Measurements from ENCODE around the gene TLR1.

Gene TLR1

DNA sequence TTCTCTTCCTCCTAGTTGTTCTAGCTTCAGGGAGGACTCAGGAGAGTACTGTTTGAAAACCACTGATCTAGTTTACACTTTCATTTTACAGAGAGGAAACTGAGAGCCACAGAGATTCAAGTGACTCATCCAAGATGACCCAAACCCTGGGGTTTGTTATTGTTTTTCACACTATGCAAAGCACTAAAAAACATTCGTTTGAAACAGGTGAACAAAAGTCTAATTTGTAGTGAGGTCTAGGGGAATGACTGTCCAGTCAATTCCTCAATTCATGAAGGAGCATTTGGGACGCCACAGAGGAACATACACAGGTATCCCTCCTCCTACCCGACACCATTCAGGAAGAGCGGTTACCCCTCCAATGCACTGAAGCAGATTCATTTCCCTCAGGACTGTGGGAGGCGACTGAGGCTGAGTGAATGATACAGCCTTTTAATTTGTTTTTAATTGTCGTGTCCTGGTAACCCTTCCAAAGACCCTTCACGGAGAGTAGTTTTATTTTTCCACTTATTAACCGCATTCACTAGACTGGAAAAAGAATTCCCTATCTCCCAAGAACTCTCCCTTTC is 52.1 kb downstream of the TLR1 start:
- TF ChIP-seq, protein P1, sequence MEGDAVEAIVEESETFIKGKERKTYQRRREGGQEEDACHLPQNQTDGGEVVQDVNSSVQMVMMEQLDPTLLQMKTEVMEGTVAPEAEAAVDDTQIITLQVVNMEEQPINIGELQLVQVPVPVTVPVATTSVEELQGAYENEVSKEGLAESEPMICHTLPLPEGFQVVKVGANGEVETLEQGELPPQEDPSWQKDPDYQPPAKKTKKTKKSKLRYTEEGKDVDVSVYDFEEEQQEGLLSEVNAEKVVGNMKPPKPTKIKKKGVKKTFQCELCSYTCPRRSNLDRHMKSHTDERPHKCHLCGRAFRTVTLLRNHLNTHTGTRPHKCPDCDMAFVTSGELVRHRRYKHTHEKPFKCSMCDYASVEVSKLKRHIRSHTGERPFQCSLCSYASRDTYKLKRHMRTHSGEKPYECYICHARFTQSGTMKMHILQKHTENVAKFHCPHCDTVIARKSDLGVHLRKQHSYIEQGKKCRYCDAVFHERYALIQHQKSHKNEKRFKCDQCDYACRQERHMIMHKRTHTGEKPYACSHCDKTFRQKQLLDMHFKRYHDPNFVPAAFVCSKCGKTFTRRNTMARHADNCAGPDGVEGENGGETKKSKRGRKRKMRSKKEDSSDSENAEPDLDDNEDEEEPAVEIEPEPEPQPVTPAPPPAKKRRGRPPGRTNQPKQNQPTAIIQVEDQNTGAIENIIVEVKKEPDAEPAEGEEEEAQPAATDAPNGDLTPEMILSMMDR (IDR thresholded peaks at IDR 0.05) = no peak

DNA sequence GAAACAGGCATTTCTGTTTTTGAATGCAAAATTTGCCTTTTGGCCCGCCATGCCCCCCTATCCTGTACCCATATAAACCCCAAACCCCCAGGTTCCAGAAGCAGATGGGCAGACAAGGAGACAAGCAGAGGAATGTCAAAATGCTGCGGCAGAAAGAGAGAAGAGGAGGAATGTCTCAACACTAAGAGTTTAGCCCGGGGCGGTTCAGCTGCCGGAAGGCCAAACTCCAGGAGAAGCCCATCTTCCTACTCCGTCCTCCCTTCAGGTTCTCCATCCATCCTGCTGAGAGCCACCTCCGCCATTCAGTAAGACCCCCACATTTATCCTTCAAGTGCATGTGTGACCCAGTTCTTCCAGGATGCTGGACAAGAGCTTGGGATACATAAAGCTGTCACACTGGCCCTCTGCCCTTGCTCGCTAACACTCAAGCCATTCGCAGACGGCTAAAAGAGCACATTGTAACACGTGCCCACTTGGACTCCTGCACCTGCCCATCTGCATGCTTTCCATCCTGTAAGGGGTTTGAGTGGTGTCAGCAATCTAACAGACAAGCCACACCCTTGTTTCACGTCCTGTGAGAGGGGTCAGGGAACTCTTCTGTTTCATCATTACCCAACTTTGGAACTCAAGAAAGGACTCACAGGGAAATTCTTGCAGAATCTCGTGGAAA is 53.1 kb downstream of the TLR1 start:
- TF ChIP-seq, protein P1 (IDR thresholded peaks at IDR 0.05) = no peak

DNA sequence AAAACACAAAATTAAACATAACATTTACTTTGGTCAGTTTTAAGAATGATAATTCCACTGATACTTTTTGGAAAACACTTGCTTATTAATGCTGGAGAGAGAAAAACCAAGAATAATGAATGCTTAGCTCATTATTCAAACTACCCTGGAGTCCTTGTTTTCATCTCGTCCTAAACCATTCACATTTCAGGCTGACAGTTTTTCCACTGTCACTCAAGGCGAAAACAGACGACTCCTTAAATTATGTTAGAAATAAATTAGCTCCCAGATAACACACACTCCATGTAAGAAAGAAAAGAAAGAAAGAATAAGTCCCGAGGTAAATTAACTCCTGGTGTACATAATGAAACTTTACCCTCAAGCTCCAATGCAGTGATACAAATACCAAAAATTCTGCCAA is 55.3 kb downstream of the TLR1 start:
- TF ChIP-seq, protein P1 (IDR thresholded peaks at IDR 0.05) = no peak

DNA sequence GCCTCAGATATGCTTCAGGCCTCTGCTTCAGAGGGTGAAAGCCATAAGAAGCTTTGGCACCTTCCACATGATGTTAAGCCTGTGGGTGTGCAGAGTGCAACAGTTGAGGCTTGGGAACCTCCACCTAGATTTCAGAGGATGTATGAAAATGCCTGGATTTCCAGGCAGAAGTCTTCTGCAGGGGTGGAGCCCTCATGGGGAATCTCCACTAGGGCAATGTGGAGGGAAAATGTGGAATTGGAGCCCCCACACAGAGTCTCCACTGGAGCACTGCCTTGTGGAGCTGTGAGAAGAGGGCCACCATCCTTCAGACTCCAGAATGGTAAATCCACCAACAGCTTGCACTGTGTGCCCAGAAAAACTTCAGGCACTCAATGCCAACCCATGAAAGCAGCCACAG is 57.0 kb downstream of the TLR1 start:
- TF ChIP-seq, protein P1 (IDR thresholded peaks at IDR 0.05) = no peak

All from LNCAP (cell line).